GM12874 (cell line): Measurements from ENCODE around the gene VAV3.

Source experiments
- TF ChIP-seq, protein P1 (sequence below): IDR thresholded peaks from 2 replicates; pipeline ENCODE4 v1.5.1; 2011; ENCODE audit warnings: low read depth, mild to moderate bottlenecking, control low read depth, low read length, moderate library complexity; ENCODE audit not compliant: insufficient read depth

The VAV3 gene

DNA sequence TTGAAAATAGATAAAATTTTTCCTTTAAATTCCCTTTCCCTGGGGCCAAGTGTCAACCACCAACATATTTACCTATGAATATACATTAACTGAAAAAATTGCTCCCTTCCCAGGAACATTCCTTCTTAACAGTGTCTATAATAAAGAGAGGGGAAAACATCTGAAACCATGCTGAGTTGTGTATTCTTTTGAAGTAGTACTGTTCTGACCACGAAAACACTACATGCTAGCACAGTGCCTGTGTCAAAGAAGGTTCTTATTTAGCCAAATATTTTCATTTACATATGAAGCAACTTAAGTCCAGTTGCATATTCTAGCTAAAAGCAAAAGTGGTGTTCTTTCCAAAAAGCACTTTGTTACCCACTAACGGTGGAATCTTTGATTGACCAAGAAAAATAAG is 311.2 kb downstream of the VAV3 start:
- TF ChIP-seq, protein P1, sequence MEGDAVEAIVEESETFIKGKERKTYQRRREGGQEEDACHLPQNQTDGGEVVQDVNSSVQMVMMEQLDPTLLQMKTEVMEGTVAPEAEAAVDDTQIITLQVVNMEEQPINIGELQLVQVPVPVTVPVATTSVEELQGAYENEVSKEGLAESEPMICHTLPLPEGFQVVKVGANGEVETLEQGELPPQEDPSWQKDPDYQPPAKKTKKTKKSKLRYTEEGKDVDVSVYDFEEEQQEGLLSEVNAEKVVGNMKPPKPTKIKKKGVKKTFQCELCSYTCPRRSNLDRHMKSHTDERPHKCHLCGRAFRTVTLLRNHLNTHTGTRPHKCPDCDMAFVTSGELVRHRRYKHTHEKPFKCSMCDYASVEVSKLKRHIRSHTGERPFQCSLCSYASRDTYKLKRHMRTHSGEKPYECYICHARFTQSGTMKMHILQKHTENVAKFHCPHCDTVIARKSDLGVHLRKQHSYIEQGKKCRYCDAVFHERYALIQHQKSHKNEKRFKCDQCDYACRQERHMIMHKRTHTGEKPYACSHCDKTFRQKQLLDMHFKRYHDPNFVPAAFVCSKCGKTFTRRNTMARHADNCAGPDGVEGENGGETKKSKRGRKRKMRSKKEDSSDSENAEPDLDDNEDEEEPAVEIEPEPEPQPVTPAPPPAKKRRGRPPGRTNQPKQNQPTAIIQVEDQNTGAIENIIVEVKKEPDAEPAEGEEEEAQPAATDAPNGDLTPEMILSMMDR: no peak

DNA sequence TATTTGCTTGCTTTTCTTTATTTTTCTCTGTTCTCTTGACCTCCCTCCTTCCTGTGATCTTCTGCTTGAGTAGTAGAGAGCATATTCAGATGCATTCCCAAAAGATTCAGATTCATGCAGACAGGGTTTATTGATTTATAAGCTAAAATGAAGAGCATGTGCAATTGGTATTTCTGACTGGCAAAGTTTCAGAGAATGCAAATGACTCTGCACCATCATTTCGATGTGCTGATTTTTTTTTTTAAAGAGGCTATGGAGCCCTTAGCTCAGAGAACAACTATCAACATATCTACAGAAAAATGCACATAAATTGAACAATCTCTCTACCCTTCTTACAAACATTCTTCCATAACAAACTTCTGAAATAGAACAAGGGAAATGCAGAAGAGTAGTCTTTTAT is 312.0 kb downstream of the VAV3 start:
- TF ChIP-seq, protein P1: no peak

DNA sequence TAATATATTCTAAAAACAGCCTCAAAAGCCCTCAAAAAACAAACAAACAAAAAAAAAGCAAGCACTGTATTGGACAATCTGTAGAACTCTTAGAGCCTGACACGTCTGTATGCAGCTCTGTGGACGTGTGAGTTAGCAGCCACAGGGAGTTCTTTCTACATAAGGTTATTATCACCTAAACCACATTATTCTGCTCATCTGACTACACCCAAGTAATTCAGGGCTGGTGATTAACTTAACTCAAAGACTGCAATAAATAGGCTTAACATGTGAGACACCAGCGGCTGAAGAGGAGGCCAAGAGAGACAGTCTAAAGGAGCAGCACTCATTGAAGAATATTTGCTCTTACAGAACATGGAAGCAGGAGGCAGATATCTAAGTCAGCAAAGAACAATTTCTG is 316.0 kb downstream of the VAV3 start:
- TF ChIP-seq, protein P1: no peak

DNA sequence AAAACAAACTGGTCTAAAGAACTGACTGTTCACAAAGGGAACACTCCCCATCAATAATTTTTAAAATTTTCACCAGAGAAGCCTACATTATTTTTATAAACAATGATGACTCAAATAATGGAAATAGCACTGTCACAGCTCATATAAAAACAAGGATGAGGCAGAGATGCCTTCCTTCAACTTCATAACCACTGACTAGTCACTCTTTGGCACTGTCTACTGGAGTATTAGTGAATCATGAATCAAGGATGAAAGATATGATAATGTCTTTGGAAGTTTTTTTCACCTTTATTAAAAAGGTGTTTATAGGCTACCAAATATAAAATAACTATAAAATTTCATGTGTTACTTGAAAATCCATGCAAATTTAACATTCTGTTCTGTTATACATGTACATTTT is 316.9 kb downstream of the VAV3 start:
- TF ChIP-seq, protein P1: no peak

DNA sequence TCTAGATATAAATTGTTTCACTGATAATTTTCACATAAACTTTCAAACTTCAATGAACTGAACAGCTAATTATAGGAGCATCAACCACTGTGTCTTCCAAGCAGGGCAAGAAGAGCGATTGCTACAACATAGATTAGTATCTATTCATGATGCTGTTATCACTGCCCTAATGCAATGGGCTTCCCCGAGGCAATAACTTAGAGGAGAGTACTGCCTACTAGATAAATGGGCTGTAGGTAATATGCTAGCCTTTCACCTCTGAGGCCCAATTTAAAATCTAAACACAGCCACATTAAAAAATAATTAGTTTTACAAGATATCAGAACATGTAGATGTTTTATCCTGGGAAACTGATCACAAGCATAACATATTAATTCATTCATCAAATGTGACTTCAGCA is 318.0 kb downstream of the VAV3 start:
- TF ChIP-seq, protein P1: no peak

DNA sequence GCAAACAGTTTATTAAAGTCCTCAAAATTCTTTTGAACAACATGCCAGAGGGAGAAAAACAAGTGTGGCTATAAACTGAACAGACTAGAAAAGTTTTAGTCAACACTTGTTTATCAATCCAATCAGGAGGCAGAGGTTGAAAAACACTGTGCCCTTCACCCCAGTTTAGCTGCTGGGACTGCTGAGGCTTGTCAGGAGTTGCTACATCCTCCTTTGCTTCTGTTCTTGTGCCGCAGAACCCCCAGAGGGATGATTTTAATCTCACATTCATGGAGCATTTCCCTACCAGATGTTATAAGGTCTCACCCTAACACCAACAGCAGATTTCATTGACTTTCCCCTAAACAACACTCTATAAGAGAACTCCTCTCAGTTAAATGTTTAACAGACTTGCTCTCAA is 321.2 kb downstream of the VAV3 start:
- TF ChIP-seq, protein P1: no peak

DNA sequence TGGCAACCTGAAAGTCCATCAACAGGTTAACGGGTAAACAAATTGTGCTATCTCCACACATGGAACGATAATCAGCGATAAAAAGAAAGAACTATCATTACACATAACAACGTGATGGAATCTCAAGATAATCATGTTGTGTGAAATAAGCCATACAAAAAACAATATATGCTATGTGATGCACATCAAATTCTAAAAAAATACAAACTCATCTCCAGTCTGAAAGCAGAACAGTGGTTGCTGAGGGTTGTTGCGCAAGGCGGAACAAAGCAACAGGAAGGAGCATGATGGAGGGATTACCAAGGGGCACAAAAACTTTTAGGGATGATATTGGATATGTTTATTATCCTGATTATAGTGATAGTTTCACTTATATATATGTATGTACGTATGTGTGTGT is 324.8 kb downstream of the VAV3 start:
- TF ChIP-seq, protein P1: no peak

DNA sequence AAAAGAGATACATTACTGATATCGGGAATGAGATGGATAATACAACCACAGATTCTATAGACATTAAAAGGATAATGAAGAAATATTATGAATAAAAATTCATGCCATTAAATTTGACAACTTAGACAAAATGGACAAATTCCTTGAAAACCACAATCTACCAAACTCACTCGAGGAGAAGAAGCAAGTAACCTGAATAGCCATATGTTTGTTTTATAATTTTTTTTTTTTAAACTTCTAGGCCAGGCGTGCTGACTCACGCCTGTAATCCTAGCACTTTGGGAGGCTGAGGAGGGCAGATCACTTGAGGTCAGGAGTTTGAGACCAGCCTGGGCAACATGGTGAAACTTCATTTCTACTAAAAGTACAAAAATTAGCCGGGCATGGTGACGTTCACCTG is 327.9 kb downstream of the VAV3 start:
- TF ChIP-seq, protein P1: no peak
